ENCODE data around the gene KCNK10.

DNA sequence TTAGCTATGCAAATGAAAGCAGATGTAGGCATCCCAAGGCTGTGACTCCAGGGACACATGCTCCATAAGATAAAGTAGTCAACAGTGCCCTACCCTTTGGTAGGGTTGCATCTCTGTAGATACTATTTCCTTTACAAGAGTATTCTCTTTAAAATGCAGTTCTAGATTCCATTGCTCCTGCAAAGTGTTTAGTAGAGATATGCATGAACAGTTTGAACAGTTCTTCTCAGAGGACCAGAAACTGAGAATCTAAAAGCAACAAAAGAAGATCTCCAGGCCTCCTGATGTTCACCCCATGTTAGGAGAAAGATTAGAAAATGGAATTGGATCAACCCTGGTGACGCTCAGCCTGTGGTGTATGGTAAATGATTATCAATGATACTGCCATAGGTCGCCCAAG is 121.2 kb downstream of the KCNK10 start:
- TF ChIP-seq, protein P1, sequence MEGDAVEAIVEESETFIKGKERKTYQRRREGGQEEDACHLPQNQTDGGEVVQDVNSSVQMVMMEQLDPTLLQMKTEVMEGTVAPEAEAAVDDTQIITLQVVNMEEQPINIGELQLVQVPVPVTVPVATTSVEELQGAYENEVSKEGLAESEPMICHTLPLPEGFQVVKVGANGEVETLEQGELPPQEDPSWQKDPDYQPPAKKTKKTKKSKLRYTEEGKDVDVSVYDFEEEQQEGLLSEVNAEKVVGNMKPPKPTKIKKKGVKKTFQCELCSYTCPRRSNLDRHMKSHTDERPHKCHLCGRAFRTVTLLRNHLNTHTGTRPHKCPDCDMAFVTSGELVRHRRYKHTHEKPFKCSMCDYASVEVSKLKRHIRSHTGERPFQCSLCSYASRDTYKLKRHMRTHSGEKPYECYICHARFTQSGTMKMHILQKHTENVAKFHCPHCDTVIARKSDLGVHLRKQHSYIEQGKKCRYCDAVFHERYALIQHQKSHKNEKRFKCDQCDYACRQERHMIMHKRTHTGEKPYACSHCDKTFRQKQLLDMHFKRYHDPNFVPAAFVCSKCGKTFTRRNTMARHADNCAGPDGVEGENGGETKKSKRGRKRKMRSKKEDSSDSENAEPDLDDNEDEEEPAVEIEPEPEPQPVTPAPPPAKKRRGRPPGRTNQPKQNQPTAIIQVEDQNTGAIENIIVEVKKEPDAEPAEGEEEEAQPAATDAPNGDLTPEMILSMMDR (IDR thresholded peaks at IDR 0.05; ENCODE audit: borderline replicate concordance, extremely low read depth, low read length, poor library complexity, severe bottlenecking): no peak
- TF ChIP-seq EZH2 (IDR thresholded peaks at IDR 0.05; ENCODE audit: borderline replicate concordance, low read depth, low read length, severe bottlenecking): no peak

Data from DND-41 (cell line).